NCI-H2227 (cell line): ENCODE results near the gene ANKLE2.
"Not testable (repeated sequence)": the region's sequence is repeated elsewhere in the genome, so short reads cannot be mapped to it uniquely, and the experiment has no call there.

ENCODE experiments used
- DNase-seq: peaks from one replicate; lab custom pipeline; 2025; ENCODE audit not compliant: unreplicated experiment; lab: John Stamatoyannopoulos, UW

Gene ANKLE2

DNA sequence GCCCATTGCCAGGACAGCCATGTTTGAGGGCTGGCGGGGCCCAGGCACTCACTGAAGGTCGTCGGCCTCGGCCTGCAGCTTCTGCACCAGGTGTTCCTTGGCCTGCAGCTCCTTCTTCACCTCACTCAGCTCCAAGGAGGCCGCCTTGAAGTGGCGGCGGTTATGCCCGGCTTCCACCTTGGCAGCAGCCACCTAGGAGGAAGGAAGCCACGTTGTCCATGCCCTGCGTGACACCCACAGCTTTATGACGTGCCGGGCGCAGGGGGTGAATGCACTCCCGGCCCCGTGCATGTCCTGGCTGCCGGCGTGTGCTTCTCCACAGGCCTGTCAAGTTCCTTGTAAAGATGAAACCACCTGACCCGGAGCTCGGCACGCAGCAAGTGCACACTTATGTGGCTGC is 16.0 kb upstream of the ANKLE2 start:
- no peak for DNase-seq

DNA sequence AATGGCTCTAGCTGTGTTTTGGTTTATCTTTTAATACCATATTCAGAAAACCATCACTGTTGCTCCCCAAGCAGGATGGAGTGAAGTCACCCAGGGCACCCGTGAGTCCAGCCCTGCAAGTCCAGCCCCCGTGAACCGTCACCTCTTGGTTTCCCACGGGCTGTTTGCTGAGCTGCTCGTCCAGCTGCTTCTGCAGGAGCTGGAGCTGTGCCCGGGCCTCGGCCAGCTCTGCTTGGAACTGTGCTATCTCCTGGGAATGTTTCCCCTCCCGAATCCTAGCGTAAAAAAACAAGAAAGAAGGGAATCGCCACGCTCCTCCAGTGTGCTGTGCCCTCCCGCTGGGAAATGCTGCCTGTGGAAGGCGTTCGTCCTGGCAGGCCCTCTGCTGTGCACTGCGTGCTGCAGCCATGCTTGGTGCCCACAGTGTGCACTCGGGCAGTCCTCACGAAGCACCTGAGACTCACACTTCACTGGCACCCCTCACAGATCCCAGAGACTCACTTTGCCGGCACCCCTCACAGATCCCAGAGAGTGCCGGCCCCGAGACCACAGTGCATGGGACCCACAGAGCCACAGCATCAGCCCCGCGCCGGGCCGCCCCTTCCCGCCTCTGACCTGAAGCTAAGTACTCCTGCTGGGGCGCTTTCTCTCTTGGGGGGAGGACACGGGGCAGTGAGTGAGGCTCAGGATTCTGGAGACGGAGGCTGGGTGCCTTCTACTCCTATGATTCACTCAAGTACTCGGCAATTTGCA is 15.4 kb upstream of the ANKLE2 start:
- no peak for DNase-seq

DNA sequence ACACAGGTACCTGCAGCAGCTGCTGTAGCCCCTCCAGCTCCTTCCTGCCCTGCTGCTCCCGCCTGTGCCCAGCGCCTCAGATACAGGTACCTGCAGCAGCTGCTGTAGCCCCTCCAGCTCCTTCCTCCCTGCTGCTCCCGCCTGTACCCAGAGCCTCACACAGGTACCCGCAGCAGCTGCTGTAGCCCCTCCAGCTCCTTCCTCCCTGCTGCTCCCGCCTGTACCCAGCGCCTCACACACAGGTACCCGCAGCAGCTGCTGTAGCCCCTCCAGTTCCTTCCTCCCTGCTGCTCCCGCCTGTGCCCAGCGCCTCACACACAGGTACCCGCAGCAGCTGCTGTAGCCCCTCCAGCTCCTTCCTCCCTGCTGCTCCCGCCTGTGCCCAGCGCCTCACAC is 14.6 kb upstream of the ANKLE2 start:
- DNase-seq: not testable (repeated sequence)

DNA sequence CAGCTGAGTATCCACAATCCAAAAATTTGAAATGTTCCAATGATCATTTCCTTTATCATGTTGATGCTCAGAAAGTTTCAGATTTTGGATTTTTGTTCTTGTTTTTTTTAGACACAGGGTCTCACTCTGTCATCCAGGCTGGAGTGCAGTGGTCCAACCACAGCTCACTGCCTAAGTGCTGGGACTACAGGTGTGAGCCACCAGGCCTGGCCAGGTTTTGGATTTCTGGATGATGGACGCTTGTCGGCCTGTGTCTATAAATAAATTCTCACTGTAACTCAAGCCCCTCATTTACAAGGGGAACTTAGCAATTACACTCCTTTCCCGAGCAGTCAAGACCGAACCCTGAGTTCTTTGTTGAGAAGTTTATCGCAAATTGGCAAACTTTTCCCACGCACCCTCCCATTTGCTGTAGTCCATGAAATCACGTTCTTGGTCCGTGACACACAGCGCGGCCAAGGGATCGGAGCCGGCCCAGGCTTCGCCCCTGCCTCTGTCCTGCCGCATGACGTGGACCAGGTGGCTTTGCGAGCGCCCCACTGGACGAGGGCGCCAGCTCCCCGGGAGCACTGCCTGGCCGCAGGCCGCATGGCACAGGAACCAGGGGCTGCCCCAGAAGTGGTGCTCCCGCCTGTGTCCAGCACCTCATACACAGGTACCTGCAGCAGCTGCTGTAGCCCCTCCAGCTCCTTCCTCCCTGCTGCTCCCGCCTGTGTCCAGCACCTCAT is 14.0 kb upstream of the ANKLE2 start:
- no peak for DNase-seq

DNA sequence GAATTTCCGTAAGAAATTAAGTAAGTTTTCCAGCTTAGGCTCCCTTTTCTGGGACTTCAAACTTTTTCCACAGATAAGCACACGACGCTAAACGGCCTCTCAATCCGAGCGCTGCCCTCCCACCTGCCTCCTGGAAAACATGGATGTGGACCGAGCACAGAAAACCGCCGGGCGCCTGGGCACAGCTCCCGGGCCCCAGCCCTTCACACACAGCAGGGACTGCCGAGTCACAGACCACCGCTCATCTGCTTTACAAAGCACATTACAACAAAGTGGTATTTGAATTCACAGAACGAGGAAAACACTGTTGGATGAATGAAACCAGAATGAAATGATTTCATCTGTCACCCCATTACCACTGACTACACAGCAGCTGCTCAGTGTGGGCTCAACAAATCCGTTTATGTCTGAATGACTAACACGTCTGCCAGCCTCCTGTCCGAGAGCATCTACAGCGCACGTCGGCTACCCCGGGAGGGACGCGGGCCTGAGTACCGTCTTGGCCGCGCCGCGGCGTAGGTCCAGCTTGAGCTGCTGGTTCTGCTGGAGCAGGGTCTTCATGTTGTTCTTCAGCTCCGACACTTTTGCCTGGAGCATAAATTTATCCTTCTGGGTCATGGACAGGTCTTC is 13.1 kb upstream of the ANKLE2 start:
- no peak for DNase-seq

DNA sequence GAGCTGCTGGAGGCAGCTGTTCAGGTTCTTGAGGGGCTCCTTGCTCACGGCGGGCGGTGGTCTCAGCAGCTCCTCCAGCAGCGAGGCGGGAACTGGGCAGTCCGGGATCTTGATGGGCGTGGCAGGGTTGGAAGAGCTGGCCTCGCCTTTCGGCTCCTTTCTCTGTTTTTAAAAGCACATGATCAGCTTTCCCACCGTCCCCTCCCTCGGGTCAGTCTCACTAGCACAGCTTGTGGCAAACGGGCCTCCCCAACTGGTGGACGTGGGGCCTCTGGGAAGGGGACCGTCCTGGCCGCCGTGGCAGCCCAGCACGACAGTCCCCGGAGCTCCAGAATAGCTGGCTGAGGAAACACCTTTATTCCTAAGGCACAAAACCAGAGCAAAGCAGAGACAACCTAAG is 12.5 kb upstream of the ANKLE2 start:
- DNase-seq: no peak

DNA sequence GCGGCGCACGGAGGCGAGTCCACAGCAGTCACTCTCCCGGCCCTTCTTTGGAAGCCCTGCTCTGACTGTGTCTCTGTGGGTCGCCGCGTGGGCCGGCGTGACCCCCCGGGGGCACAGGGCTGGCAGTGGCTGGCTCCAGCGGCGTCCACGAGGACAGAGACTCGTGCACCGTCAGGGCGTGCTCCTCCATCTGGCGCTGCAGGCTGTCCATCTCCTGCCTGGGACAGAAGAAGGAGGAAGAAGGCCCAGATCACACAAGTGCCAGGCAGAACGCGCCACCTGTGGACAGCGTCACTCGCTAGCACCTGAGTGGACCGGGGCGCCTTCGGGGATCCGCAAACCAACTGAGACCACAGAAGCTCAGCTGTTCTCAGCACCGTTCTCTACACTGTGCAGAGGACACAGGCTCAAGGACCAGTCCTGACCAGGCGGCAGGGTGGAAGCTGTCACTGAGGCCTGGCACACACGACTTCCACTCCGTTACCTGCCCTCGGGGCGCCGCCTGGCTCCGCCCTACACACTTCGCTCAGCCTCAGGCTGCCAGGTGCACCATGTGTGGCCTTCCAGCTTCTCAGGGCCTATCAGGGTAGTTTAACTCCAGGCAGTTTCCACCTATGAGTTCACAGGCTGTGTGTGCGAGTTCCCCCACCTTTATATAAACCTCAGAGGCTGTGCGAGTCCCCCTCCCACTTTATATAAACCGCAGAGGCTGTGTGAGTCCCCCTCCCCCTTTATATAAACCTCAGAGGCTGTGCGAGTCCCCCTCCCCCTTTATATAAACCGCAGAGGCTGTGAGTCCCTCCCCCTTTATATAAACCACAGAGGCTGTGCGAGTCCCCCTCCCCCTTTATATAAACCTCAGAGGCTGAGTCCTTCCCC is 11.7 kb upstream of the ANKLE2 start:
- no peak for DNase-seq

DNA sequence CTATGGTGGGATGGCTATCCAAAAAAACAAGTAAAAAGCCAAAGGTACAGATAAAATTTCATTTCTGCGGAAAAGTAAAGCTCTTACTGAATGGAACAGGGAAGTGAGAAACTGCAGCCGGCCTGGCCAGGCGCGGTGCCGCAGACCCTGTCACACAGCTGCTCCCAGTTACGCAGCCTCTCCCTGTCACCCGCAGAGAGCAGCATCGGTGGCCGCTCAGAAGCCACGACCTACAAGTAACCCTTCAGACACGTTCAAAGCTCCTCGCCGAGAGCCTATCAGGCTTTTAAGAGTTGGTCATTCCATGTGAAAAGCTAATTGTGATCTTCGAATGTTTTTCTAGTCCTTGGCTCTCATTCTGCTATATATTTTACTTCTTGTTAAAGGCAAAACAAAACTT is 11.0 kb upstream of the ANKLE2 start:
- no peak for DNase-seq

DNA sequence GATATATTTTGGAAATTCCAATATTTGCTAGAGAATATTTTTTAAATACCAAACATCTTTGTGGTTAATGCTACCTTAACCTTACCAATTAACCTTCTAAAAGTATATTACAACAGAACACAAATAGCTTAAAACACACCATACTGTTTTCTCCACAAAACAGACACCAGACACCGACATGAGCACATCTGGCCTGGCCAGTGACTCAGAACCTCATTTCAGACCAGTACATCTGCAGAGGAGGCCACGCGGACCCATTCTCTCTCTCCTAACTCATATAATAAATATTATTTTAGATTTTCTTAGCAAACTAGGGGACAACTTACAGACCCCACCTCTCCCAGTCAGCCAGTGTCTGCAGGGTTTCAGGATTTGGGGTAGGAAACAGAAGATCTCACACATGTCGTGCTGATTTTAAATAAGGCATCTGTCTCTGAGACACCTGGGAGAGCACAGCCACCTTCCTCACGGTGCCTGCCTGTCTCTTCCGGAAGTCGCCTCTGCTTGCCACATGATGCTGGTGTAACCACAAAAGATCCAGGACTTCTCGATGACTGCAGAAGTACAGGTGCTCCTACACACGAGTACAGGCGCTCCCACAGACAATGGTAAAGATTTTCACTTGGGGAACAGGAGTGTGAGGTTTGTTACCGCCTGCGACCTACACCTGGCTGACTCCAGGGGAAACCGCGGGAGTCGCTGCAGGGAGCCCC is 9.7 kb upstream of the ANKLE2 start:
- DNase-seq: no peak

DNA sequence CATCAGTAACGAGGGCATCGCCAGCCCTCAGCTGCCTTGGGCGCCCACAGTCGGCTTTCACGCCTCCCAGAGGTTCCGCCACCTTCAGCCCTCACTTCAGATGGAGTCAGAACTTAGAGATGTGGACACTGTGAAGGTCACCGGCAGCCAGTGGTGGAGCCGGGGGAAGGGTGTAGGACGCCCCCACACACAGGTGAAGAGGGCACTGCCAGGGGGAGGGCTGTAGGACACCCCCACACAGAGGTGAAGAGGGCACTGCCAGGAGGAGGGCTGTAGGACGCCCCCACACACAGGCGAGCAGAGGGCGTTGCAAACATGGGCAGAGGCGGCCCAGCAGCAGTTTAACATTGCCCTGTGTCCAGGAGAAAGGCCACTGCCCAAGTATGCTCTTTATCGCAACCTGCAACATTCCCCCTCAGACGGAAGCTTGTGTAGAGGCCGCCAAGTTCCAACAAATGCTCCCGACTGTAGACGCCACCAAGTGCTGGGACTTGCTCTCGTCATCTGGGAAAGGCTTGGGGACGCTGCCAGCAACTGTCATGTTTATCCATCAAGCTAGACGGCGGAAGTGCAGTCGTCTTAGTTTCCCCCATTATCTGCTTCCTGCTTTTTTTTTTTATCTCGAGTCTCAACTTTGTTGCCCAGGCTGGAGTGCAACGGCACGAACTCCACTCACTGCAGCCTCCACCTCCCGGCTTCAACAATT is 4.9 kb upstream of the ANKLE2 start:
- no peak for DNase-seq

DNA sequence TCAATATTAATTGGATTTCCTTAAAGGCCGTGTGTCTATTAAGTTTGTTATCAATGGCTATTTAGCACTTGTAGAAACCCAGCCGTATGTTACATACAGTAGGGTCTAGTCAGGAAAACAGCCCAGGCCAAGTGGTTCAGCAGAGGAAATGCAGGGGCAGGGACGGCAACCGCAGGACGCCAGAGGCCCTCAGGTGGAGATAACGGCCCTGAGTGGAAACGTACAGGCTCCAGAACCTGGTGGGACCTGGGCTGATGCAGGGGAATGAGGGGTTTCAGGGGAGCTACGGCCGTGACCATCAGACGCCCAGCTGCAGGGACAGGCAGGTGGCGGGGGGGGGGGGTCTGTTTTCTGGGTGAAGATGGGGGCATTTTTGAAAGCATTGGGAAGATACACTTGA is 3.7 kb upstream of the ANKLE2 start:
- DNase-seq: no peak

DNA sequence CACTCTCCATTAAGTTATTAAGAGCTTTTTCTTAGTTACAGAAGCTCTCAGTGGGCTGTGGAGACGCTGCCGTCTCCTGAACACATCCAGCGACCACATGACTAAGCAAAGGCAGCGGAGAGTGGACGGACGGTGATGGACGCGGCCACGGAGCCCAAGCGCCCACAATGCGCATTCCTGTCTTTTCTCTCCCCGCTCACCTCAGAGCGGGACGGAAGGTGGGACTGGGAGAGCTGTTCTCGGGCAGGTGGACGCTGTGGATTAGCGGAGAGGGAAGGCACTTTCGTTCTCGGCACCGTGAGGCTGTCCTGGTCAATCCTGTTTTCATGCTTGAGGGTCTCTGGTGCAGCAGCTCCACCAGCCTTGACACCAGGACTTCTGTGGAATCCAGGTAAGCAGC is 2.6 kb upstream of the ANKLE2 start:
- DNase-seq: no peak

DNA sequence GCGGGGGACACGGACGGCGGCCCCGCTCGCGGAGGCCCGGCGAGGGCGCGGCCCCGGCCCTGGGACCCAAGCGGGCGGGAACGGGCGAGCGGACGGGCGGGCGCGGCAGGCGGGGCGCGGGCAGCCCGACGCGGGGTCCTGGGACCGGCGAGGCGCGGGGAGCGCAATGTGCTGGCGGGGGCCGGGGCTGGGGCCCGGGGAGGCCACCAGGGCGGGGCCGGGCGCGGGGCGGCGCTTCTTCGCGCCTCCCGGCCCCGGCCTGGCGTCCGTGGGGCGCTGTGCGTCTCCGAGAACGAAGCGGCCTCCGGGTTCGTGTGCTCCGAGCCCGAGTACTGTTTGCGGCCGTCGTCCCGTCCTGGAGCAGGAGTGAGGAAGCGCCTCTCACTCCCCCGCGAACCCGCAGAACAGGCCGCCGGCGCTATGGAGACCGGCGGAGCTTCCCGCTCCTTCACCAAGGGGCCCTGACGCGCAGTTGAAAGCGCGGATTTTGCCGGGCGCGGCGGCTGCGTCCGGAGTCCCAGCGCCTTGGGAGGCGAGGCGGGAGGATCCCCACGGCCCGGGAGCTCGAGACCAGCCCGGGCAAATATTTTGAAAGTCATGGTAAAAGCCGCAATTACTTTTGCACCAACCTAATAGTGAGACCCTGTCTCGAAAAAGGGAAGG is 420 bp upstream of the ANKLE2 start:
- peak; percentile 94 for DNase-seq

DNA sequence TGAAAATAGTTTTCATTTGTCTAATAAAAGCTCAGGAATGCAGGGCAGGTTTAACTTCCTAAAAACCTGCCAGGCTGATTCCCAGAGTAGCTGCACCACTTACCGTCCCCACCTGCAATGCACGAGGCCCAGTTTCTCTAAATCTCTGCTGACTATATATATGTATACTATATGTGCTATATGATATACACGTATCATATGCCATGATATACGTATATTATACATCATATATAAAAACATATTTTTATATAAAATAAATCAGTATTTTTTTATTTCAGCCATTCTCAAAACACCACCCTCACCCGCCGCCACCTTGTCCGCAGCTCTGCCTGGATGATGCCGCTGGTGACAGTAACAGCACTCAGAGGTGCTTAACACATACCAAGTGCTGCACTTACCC is 2.3 kb downstream of the ANKLE2 start:
- no peak for DNase-seq

DNA sequence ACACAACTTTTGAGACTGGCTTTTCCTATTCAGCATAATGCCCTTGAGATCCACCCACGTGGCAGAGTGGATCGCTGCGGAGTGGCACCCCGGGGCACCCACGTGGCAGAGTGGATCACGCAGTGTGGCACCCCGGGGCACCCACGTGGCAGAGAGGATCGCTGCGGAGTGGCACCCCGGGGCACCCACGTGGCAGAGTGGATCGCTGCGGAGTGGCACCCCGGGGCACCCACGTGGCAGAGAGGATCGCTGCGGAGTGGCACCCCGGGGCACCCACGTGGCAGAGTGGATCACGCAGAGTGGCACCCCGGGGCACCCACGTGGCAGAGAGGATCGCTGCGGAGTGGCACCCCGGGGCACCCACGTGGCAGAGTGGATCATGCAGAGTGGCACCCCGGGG is 2.8 kb downstream of the ANKLE2 start:
- not testable (repeated sequence) for DNase-seq

DNA sequence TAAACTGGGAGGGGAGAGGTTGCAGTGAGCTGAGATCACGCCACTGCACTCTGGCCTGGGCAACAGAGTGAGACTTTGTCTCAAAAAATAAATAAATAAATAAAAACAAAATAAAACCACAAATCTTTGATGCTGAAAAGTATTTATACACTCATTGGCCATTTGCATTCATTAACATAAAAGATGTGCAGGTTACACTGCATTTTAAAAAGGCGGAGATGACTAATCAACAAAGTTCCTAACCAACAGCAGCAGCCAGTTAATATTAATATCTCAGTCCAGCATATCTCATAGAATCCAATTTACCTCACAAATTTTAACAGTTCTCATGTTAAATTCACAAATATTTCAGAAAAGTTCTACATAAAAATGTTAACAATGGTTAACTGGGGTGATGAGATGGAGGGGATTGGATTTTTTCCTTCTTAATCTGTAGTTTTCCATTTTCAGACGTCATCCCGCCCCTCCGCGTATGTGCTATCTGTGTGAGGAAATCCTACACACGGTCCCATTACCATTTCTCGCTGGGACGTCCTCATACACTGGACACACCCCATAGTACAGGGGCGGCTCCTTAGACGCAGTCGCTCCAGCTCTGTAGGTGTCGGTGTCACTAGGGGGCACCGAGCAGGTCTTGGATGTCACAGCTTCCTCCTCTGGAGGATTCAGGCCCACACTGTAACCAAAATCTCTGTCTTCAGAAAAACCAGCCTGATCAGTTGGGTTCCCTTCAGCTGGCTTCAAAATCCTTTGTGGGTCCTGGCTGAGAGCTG is 7.3 kb downstream of the ANKLE2 start:
- DNase-seq: no peak

DNA sequence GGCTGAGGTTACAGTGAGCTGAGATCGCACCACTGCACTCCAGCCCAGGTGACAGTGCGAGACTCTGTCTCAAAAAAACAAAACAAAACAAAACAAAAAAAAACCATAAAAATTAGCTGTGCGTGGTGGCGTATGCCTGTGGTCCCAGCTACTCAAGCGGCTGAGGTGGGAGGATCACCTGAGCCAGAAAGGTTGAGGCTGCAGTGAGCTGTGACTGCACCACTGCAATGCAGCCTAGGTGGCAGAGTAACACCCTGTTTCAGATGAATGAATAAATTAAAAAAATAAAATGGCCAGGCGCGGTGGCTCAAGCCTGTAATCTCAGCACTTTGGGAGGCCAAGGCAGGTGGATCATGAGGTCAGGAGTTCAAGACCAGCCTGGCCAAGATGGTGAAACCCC is 8.0 kb downstream of the ANKLE2 start:
- DNase-seq: not testable (repeated sequence)

DNA sequence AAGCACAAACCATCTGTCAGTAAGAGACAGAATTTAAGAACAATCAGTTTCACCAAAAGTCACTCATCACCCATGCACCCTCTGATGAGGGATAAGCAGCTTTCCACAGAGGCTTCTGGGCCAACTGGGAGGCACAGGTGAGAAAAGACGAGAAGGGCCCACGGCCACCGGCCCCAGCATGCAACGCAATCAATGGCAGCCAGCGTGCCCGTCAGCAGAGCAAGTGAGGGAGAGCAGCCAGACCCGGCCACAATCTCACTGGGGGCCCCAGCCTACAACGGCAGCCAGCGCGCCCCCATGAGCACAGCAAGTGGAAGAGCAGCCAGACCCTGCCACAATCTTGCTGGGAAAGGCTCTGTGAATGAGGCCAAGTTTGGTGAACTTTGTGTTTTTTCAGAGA is 13.3 kb downstream of the ANKLE2 start:
- no peak for DNase-seq

DNA sequence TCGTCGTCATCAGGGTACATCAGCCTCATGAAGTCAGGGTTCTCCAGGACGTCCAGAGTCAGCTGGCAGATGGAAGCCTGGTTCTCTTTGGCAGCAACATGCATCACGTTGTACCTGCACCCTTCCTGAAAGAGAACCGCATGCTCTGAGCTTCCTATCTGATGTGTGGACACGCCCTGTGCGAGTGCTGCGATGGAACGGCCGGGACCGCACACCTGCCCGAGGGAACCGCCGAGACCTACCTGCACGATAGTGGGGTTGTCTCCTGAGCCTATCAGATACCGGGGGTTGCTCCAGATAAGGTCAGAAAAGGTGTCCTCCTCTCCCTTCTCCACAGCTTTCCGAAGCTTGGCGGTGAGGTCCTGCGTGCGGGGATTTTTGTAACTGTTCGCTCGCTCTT is 13.7 kb downstream of the ANKLE2 start:
- DNase-seq: no peak
